GM12874 (cell line): ENCODE measurements around the gene DCPS.

Experiments used
- TF ChIP-seq, protein P1 (sequence below): IDR thresholded peaks from 2 replicates; pipeline ENCODE4 v1.5.1; 2011; ENCODE audit warnings: low read depth, mild to moderate bottlenecking, control low read depth, low read length, moderate library complexity; ENCODE audit not compliant: insufficient read depth

Gene DCPS

DNA sequence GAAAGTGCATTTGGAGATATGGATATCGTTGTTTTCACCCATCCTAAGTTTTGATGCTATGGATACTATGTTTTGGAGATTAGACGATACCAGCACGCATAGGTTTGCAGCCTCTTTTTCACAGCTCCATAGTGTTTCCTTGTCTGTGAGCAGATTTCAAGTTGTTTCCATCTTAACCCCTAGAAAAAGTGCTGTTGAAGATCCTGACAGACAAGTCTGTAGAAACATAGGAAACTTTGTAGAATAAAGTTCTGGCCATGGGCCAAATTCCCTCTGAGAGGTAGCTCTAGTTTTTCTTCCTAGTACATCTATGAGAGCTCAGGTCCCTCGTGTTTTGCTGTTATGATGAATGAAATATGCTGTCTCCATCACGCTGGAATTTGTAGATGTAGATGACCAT is 84.0 kb downstream of the DCPS start:
- TF ChIP-seq, protein P1, sequence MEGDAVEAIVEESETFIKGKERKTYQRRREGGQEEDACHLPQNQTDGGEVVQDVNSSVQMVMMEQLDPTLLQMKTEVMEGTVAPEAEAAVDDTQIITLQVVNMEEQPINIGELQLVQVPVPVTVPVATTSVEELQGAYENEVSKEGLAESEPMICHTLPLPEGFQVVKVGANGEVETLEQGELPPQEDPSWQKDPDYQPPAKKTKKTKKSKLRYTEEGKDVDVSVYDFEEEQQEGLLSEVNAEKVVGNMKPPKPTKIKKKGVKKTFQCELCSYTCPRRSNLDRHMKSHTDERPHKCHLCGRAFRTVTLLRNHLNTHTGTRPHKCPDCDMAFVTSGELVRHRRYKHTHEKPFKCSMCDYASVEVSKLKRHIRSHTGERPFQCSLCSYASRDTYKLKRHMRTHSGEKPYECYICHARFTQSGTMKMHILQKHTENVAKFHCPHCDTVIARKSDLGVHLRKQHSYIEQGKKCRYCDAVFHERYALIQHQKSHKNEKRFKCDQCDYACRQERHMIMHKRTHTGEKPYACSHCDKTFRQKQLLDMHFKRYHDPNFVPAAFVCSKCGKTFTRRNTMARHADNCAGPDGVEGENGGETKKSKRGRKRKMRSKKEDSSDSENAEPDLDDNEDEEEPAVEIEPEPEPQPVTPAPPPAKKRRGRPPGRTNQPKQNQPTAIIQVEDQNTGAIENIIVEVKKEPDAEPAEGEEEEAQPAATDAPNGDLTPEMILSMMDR, result no peak

DNA sequence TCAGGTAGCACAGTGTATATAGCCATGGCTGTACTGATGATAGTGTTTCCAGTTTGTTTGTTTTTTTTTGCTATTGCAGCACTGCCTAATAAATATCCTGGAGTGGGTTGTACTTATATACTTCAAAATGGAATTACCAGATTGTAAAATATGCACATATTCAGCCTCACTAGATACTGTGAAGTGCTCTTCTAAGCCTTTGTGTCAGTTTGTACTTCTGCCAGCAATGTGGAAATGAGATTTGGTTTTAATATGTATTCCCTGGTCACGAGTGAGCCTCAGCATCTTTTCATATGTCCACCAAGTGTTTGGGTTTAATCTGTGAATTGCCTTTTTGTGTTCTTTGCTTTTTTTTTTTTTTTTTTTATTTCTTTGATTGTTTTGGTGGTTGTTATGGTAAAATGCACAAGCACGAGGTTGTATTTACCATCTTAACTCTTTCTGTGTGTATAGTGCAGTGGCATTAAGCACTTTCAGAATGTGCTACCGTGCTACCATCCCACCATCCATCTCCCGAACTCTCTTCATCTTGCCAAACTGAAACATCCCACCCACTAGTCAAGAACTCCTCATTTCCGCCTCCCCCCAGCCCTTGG is 86.5 kb downstream of the DCPS start:
- TF ChIP-seq, protein P1, result no peak

DNA sequence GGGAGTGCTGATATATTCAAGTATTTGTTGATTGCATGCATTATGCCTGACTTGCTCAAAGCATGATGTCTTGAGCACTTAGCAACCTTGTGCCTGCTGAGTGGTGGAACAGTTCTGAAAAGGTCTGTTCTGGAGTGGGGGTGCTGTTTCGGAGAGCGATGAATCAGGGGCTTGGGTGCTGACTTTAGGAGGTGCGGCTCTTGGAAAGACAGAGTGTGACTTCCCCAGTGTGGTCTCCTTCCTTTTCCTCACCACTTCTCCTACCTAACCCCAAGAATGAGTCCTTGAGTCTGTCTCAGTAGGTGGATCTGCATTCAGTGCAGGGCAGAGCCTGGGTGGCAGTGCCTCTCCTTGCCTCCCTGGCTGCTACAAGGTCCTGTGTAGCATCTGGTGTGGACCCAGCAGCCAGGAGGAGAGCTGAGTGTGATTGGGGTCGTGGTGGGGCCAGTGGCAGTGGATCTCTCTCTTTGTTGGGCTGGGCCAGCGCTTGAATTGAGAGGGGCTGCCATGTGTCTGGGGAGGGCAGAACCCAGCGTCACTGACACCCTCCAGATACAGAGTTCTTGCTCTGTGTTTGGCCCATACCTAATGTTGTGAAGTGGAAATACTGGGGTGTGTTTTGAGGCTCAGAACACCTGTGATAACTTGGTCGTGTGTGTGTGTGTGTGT is 87.6 kb downstream of the DCPS start:
- TF ChIP-seq, protein P1, result no peak

DNA sequence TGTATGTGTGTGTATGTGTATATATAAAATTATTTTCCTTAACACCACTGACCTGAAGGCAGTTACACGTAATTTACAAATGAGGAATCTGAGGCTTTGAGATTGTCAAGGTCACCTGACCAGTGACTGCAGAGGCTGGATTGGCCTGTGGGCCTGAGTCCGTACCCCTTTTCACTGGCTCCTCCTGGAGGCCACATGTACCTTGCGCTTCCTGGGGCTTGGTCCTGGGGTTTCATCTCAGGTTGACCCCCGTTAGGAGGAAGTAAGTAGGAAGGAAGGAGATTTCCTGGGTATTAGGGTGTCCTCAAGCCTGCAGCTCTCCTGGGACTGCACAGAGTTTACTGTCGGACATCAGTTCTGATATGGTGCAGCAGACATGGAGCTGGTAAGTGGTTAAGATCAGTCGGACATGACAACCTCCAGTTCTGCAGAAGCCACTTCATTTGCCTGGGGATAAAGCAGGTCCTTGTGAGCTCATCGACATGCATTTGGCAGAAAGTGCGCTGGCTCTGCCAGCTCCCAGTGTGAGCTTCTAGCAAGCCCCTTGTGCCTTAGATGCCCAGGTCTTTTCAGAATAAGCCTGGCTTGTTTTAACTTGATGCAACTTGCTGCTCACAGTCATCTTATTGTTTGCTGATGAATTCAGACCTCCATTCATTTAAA is 88.2 kb downstream of the DCPS start:
- TF ChIP-seq, protein P1, result no peak

DNA sequence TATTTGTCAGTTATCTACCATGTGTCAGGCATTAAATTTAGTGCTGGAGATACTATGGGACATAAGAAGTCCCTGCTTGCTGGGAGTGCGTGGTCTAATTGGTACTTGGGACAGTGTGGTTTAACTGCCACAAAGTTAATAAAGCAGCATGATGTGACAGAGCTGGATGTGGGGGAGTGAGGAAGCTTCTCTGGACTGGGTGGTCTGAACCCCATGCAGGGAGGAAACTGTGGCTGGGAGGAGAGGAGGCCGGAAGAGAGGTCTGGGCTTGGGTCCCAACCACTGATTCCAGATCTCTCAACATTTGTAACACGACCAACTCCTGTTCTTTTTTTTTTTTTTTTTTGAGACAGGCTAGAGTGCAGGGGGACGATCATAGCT is 88.8 kb downstream of the DCPS start:
- TF ChIP-seq, protein P1, result no peak

DNA sequence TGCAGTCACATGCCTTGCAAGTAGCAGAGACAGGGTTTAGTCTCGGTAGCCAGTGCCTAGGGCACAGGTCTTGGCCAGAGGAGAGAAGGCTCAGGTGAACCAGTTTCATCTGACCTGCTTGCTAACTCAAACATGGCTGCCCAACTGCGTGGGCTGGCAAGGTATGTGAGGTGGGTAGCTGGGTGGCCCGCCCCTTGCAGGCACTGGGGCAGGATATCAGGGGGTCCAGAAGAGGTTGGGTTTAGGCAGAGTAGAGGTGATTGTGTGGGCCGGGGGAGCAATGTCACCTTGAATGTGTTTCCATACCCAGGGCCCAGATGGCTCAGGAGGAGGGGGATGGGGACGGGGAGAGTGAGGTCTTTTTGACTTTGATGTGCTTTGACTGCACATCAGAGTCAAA is 89.3 kb downstream of the DCPS start:
- TF ChIP-seq, protein P1, result no peak

DNA sequence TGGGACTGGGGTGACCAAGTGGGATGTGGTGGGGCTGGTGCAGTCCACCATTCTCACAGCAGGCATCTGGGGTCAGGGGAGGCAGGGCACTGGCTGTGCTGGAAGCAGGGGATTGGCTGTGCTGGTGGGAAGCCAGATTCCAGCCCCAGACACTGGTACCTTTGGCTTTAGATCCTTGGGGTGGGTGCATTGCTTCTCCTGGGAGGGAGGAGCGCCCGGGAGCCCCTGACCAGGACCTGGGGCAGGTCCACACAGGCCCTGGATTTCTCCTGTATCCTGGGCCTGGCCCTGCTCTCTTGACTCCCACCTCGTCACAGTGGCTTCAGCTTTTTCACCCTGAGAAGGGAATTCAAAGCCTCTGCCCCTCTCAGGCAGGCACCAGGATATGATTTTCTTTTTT is 90.2 kb downstream of the DCPS start:
- TF ChIP-seq, protein P1, result no peak
